ENCODE data around the gene MICAL3.
A peak's percentile ranks its signal among the peaks of the same experiment; 100 is the strongest.

Gene MICAL3

DNA sequence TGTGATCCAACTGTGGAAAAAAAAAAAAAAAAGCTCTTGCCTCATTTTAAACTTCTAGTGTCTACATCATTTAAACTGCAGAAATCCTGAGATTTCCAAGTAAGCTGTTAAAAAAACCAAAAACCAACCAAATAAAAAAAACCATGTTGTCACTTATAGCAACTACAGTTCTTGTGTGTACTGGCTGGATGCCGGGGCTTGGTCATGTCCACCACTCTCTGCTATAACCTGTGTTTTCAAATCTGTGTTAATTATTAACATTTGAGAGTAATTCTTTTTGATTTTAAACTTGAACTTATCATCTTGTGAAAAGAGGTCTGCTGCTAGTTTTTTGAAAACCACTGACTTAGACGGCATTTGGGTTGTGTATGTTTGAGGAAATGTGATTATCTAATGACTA, 217.9 kb downstream of the MICAL3 start:
- DNase-seq (ENCODE audit: low spot score) (no peak), ATAC-seq (ENCODE audit: low read depth) (no peak)
- Histone ChIP-seq H3K27me3 (ENCODE audit: insufficient read depth, poor library complexity, severe bottlenecking) (no peaks in the 10 kb centered on the region), H3K4me1 (ENCODE audit: insufficient read depth, poor library complexity, severe bottlenecking) (peaks cover 7% of the 10 kb centered on the region), H3K27ac (ENCODE audit: poor library complexity, severe bottlenecking) (no peak overlapping the region), H3K36me3 (ENCODE audit: low read depth) (peaks cover 61% of the 10 kb centered on the region), H3K9me3 (ENCODE audit: severe bottlenecking) (no peaks in the 10 kb centered on the region), H3K4me3 (ENCODE audit: severe bottlenecking) (no peak overlapping the region)
- TF ChIP-seq, protein P1, sequence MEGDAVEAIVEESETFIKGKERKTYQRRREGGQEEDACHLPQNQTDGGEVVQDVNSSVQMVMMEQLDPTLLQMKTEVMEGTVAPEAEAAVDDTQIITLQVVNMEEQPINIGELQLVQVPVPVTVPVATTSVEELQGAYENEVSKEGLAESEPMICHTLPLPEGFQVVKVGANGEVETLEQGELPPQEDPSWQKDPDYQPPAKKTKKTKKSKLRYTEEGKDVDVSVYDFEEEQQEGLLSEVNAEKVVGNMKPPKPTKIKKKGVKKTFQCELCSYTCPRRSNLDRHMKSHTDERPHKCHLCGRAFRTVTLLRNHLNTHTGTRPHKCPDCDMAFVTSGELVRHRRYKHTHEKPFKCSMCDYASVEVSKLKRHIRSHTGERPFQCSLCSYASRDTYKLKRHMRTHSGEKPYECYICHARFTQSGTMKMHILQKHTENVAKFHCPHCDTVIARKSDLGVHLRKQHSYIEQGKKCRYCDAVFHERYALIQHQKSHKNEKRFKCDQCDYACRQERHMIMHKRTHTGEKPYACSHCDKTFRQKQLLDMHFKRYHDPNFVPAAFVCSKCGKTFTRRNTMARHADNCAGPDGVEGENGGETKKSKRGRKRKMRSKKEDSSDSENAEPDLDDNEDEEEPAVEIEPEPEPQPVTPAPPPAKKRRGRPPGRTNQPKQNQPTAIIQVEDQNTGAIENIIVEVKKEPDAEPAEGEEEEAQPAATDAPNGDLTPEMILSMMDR (IDR thresholded peaks at IDR 0.05; ENCODE audit: poor library complexity, severe bottlenecking), result no peak

DNA sequence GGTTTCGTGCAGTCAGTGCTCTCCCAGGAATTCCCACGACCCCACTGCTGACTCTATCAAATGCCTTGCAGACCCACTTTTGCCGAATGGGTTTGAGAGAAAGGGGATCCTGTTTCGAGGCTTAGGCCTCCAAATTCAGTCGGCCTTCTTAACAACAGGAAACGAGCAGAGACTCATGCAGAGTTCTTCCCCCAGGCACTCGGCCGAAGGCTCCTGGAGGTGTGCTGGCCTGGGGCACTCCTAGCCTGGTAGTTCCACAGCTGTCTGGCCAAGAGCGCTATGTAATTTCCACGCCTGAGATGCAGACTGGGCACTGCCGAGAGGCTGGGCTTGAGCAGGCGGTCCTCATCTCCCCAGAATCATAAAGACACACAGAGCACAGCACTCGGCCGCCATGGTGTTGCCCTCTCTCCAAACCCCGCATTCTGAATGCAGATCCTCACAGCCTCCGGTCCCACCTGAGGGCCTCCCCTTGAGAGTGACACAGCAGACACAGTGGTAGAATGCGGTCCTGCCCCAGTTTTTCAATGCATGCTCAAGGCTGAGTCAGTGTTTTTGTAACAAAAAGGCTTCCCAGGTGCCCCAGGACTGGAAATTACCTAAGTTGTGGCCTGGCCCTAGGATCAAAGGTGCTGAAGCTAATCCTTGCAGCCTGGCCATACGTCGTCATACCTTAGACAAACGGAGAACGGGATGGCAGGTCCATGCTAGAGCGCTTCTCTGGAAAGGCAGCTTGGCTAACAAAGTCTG, 219.9 kb downstream of the MICAL3 start:
- Histone ChIP-seq H3K36me3 (ENCODE audit: low read depth) (peaks cover 49% of the 10 kb centered on the region), H3K4me3 (ENCODE audit: severe bottlenecking) (no peak overlapping the region), H3K4me1 (ENCODE audit: insufficient read depth, poor library complexity, severe bottlenecking) (peaks cover 7% of the 10 kb centered on the region), H3K9me3 (ENCODE audit: severe bottlenecking) (no peaks in the 10 kb centered on the region), H3K27me3 (ENCODE audit: insufficient read depth, poor library complexity, severe bottlenecking) (no peaks in the 10 kb centered on the region), H3K27ac (ENCODE audit: poor library complexity, severe bottlenecking) (no peak overlapping the region)
- TF ChIP-seq, protein P1 (IDR thresholded peaks at IDR 0.05; ENCODE audit: poor library complexity, severe bottlenecking), result no peak
- peak; percentile 26; the same call in 1 of the 3 replicates for ATAC-seq (ENCODE audit: low read depth)
- DNase-seq (ENCODE audit: low spot score), result no peak

DNA sequence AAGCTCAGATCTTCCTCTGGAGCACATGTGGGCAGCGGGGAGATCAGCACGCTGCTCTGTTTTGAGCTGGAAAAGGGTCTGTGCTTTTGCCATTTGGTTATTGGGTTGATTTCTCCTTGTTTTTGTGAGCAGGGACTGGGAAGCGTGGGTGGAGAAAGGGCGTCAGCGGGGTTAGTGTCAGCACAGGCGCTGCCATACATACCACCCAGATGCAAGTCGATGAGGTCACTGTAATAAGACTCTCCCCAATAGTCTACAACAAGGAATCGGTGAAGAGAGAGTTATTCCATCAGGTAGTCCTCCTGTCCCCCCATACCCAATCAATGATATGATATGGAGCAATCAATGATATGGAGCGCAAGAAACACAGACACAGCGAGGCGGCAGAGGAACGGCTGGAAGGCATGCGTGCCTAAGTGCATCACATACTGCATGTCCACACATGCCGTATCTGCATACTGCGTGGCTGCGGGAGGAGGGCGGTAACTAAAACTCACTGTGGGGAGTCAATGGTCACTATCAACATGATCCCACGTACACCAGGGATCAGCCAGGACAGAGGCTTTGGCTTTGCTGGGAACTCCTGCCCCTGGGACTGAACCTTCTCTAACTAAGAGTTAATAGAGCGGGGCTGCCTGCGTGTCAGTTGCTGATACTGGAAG, 220.6 kb downstream of the MICAL3 start:
- DNase-seq (ENCODE audit: low spot score) (no peak), ATAC-seq (ENCODE audit: low read depth) (peak; percentile 44; the same call in 2 of the 3 replicates)
- TF ChIP-seq, protein P1 (IDR thresholded peaks at IDR 0.05; ENCODE audit: poor library complexity, severe bottlenecking), result no peak
- Histone ChIP-seq H3K4me1 (ENCODE audit: insufficient read depth, poor library complexity, severe bottlenecking) (peaks cover 7% of the 10 kb centered on the region), H3K9me3 (ENCODE audit: severe bottlenecking) (no peaks in the 10 kb centered on the region), H3K27ac (ENCODE audit: poor library complexity, severe bottlenecking) (no peak overlapping the region), H3K36me3 (ENCODE audit: low read depth) (peaks cover 43% of the 10 kb centered on the region), H3K4me3 (ENCODE audit: severe bottlenecking) (no peak overlapping the region), H3K27me3 (ENCODE audit: insufficient read depth, poor library complexity, severe bottlenecking) (no peaks in the 10 kb centered on the region)

DNA sequence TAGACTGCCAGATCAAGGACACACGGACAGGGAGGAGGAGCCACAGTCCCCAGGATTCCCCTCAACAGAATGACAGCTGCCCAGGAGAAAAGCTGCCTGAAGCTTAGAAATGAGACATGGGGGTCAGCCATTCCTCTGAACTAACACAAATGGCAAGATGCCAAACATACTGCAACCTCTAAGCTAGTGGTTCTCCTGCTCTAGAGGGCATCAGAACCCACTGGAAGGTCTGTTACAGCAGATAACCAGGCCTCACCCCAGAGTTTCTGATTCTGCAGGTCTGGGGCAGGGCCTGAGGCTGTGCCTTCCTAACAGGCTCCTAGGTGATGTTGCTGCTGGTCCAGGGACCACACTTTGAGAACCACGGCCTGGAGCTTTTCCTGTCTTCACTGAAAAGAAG, 221.5 kb downstream of the MICAL3 start:
- no peak for ATAC-seq (ENCODE audit: low read depth)
- H3K4me1 ChIP-seq (ENCODE audit: insufficient read depth, poor library complexity, severe bottlenecking), result peaks cover 7% of the 10 kb centered on the region
- H3K4me3 ChIP-seq (ENCODE audit: severe bottlenecking), result no peak overlapping the region

More for the DNA sequence above, 221.5 kb downstream of the MICAL3 start:
- H3K27me3 ChIP-seq (ENCODE audit: insufficient read depth, poor library complexity, severe bottlenecking), result no peaks in the 10 kb centered on the region
- H3K27ac ChIP-seq (ENCODE audit: poor library complexity, severe bottlenecking), result no peak overlapping the region
- peaks cover 33% of the 10 kb centered on the region for H3K36me3 ChIP-seq (ENCODE audit: low read depth)
- TF ChIP-seq, protein P1 (IDR thresholded peaks at IDR 0.05; ENCODE audit: poor library complexity, severe bottlenecking), result no peak
- H3K9me3 ChIP-seq (ENCODE audit: severe bottlenecking), result no peaks in the 10 kb centered on the region
- DNase-seq (ENCODE audit: low spot score), result no peak
